Nephron (organoid): Measurements from ENCODE around the gene PLA2G6.

Experiments used
- H3K27ac Mint-ChIP-seq, 3 experiments: 2 replicates each; pipeline ENCODE4 v1.8.0; 2020; ENCODE audit warnings: mixed read lengths in 3 of 3, mild to moderate bottlenecking in 2 of 3, moderate library complexity in 1 of 3
- H3K27me3 Mint-ChIP-seq: 2 replicates; pipeline ENCODE4 v1.8.0; 2021; ENCODE audit warnings: low read depth, mild to moderate bottlenecking, moderate library complexity, mixed read lengths
- H3K36me3 Mint-ChIP-seq: 2 replicates; pipeline ENCODE4 v1.8.0; 2020; ENCODE audit warnings: low read depth, mixed read lengths
- H3K4me1 Mint-ChIP-seq: 2 replicates; pipeline ENCODE4 v1.8.0; 2020; ENCODE audit warnings: mixed read lengths
- H3K4me3 Mint-ChIP-seq, 3 experiments: 2 replicates each; pipeline ENCODE4 v1.8.0; 2020; ENCODE audit warnings: mild to moderate bottlenecking in 3 of 3, mixed read lengths in 3 of 3, moderate library complexity in 2 of 3
- H3K9me3 Mint-ChIP-seq: 2 replicates; pipeline ENCODE4 v1.8.0; 2020; ENCODE audit warnings: mixed read lengths
- CTCF ChIP-seq, 3 experiments: fragments of 200-600 bp; sonication (generic); IDR thresholded peaks; one replicate each; pipeline ENCODE4 v1.5.0; 2021; ENCODE audit warnings: antibody characterized with exemption in 3 of 3; ENCODE audit not compliant: unreplicated experiment in 3 of 3

PLA2G6 gene

GRCh38 chr22:38132794-38133193 lies 48.8 kb downstream of the PLA2G6 start:
- H3K9me3 Mint-ChIP-seq = no peaks in the 10 kb centered on the region
- no peaks in the 10 kb centered on the region for H3K27me3 Mint-ChIP-seq
- no peaks in the 10 kb centered on the region for H3K4me1 Mint-ChIP-seq
- H3K27ac Mint-ChIP-seq = no peak overlapping the region
- TF ChIP-seq CTCF (IDR thresholded peaks at IDR 0.05; ENCODE audit: unreplicated experiment in 3 of 3) = no peak
- H3K36me3 Mint-ChIP-seq = peaks cover 28% of the 10 kb centered on the region
- H3K4me3 Mint-ChIP-seq = no peak overlapping the region

GRCh38 chr22:38132136-38132535 lies 49.5 kb downstream of the PLA2G6 start:
- no peaks in the 10 kb centered on the region for H3K4me1 Mint-ChIP-seq
- no peaks in the 10 kb centered on the region for H3K9me3 Mint-ChIP-seq
- no peak for TF ChIP-seq CTCF (IDR thresholded peaks at IDR 0.05; ENCODE audit: unreplicated experiment in 3 of 3)
- no peak overlapping the region for H3K27ac Mint-ChIP-seq
- H3K27me3 Mint-ChIP-seq = no peaks in the 10 kb centered on the region
- H3K36me3 Mint-ChIP-seq = peaks cover 28% of the 10 kb centered on the region
- no peak overlapping the region for H3K4me3 Mint-ChIP-seq

- Mint-ChIP-seq H3K9me3 (no peaks in the 10 kb centered on the region), H3K27me3 (no peaks in the 10 kb centered on the region), H3K36me3 (peaks cover 28% of the 10 kb centered on the region), H3K4me1 (no peaks in the 10 kb centered on the region), H3K27ac (no peak overlapping the region), H3K4me3 (no peak overlapping the region)
- TF ChIP-seq CTCF (IDR thresholded peaks at IDR 0.05; ENCODE audit: unreplicated experiment in 3 of 3) = no peak
Measured at GRCh38 chr22:38131399-38131798, 50.2 kb downstream of the PLA2G6 start.

- no peak for TF ChIP-seq CTCF (IDR thresholded peaks at IDR 0.05; ENCODE audit: unreplicated experiment in 3 of 3)
- Mint-ChIP-seq H3K4me3 (no peak overlapping the region), H3K36me3 (peaks cover 16% of the 10 kb centered on the region), H3K27me3 (no peaks in the 10 kb centered on the region), H3K9me3 (no peaks in the 10 kb centered on the region), H3K27ac (no peak overlapping the region), H3K4me1 (no peaks in the 10 kb centered on the region)
Measured at GRCh38 chr22:38129856-38130255, 51.8 kb downstream of the PLA2G6 start.

- Mint-ChIP-seq H3K27ac (no peak overlapping the region), H3K4me3 (no peak overlapping the region), H3K4me1 (no peaks in the 10 kb centered on the region), H3K9me3 (no peaks in the 10 kb centered on the region), H3K27me3 (no peaks in the 10 kb centered on the region), H3K36me3 (peaks cover 10% of the 10 kb centered on the region)
- TF ChIP-seq CTCF (IDR thresholded peaks at IDR 0.05; ENCODE audit: unreplicated experiment in 3 of 3) = no peak
Measured at GRCh38 chr22:38129021-38129420, 52.6 kb downstream of the PLA2G6 start.

GRCh38 chr22:38127869-38128268 lies 53.8 kb downstream of the PLA2G6 start:
- Mint-ChIP-seq H3K4me1 (no peaks in the 10 kb centered on the region), H3K9me3 (no peaks in the 10 kb centered on the region), H3K27me3 (no peaks in the 10 kb centered on the region), H3K4me3 (no peak overlapping the region), H3K36me3 (peaks cover 5% of the 10 kb centered on the region), H3K27ac (no peak overlapping the region)
- no peak for TF ChIP-seq CTCF (IDR thresholded peaks at IDR 0.05; ENCODE audit: unreplicated experiment in 3 of 3)
